ENCODE results near the gene TMPRSS6.

- TF ChIP-seq CTCF (IDR thresholded peaks at IDR 0.05; ENCODE audit: low read length) (no peak), EZH2 (IDR thresholded peaks at IDR 0.05; ENCODE audit: borderline replicate concordance, low read length) (no peak)
These were observed 40.2 kb downstream of the TMPRSS6 start for GRCh38 chr22:37069319-37069718.
